Measurements from ENCODE around the gene SOS2.

GRCh38 chr14:50103558-50103957 is 127.8 kb downstream of the SOS2 start:
- TF ChIP-seq CTCF (IDR thresholded peaks at IDR 0.05; ENCODE audit: low read length), result no peak
- TF ChIP-seq EZH2 (IDR thresholded peaks at IDR 0.05; ENCODE audit: borderline replicate concordance, low read length), result no peak
